ENCODE measurements around the gene ZDHHC7. TPM values are rescaled to one million over a fixed set of nuclear protein-coding genes. Genes with fewer than 3 reads are reported as not detected.

Gene ZDHHC7
- total RNA-seq, 1 experiment from 2014 or later, result 46.3 TPM

GRCh38 chr16:84988328-84989080 is 22.8 kb downstream of the ZDHHC7 start:
- Mint-ChIP-seq H3K9me3 (ENCODE audit: unreplicated experiment) (no peaks in the 10 kb centered on the region), H3K4me3 (ENCODE audit: unreplicated experiment) (no peak overlapping the region), H3K27ac (ENCODE audit: low read depth, unreplicated experiment) (no peak overlapping the region), H3K27me3 (ENCODE audit: insufficient read depth, unreplicated experiment) (no peaks in the 10 kb centered on the region), H3K4me1 (ENCODE audit: insufficient read depth, unreplicated experiment) (peaks cover 18% of the 10 kb centered on the region), H3K36me3 (ENCODE audit: insufficient read depth, unreplicated experiment) (peaks cover 69% of the 10 kb centered on the region)
- POLR2A ChIA-PET, result no interaction called here
- TF ChIP-seq CTCF (IDR thresholded peaks at IDR 0.05; ENCODE audit: unreplicated experiment), result no peak
- BruUV-seq (replicated peaks), result no TSS peak
- no peak for DNase-seq (ENCODE audit: unreplicated experiment)
- CTCF ChIA-PET, result interaction anchor here (0.6 to 1.5 kb wide), 4 partner anchors 13 to 479 kb away, joined by 3 to 5 read pairs (median 4); no protein-coding TSS in a partner anchor
- intact Hi-C loops (cut with micrococcal nuclease), result no loop called here

GRCh38 chr16:84986879-84987278 is 24.5 kb downstream of the ZDHHC7 start:
- Mint-ChIP-seq H3K9me3 (ENCODE audit: unreplicated experiment) (no peaks in the 10 kb centered on the region), H3K27me3 (ENCODE audit: insufficient read depth, unreplicated experiment) (no peaks in the 10 kb centered on the region), H3K4me3 (ENCODE audit: unreplicated experiment) (no peak overlapping the region), H3K4me1 (ENCODE audit: insufficient read depth, unreplicated experiment) (peaks cover 24% of the 10 kb centered on the region), H3K27ac (ENCODE audit: low read depth, unreplicated experiment) (peak overlapping the region; percentile 67), H3K36me3 (ENCODE audit: insufficient read depth, unreplicated experiment) (peaks cover 78% of the 10 kb centered on the region)
- intact Hi-C loops (cut with micrococcal nuclease), result no loop called here
- POLR2A ChIA-PET, result interaction anchor here (0.7 kb wide), 1 partner anchor 235 kb away, joined by 3 read pairs; no protein-coding TSS in a partner anchor
- CTCF ChIA-PET, result no interaction called here
- no peak for TF ChIP-seq CTCF (IDR thresholded peaks at IDR 0.05; ENCODE audit: unreplicated experiment)
- TSS peak; percentile 7 for BruUV-seq (replicated peaks)
- DNase-seq (ENCODE audit: unreplicated experiment), result no peak

- no peak for DNase-seq (ENCODE audit: unreplicated experiment)
- Mint-ChIP-seq H3K27me3 (ENCODE audit: insufficient read depth, unreplicated experiment) (no peaks in the 10 kb centered on the region), H3K27ac (ENCODE audit: low read depth, unreplicated experiment) (peak overlapping the region; percentile 67), H3K4me1 (ENCODE audit: insufficient read depth, unreplicated experiment) (peaks cover 24% of the 10 kb centered on the region), H3K4me3 (ENCODE audit: unreplicated experiment) (no peak overlapping the region), H3K9me3 (ENCODE audit: unreplicated experiment) (no peaks in the 10 kb centered on the region), H3K36me3 (ENCODE audit: insufficient read depth, unreplicated experiment) (peaks cover 80% of the 10 kb centered on the region)
- no peak for TF ChIP-seq CTCF (IDR thresholded peaks at IDR 0.05; ENCODE audit: unreplicated experiment)
- BruUV-seq (replicated peaks), result no TSS peak
- CTCF ChIA-PET, result interaction anchor here (0.9 to 1.8 kb wide), 2 partner anchors 13 to 15 kb away, joined by 3 to 8 read pairs; no protein-coding TSS in a partner anchor
- intact Hi-C loops (cut with micrococcal nuclease), result no loop called here
- POLR2A ChIA-PET, result interaction anchor here (0.7 to 2.0 kb wide), 7 partner anchors 9 to 234 kb away, joined by 3 to 8 read pairs (median 4); partner anchors contain the start of gene KIAA0513
Observed at GRCh38 chr16:84986102-84986501, 25.2 kb downstream of the ZDHHC7 start.
